Right ventricle myocardium inferior (tissue), 1 donor: ENCODE measurements around the gene IL17C. TPM values are rescaled to one million over a fixed set of nuclear protein-coding genes. Genes with fewer than 3 reads are reported as not detected.
"Not testable (repeated sequence)": the region's sequence is repeated elsewhere in the genome, so short reads cannot be mapped to it uniquely, and the experiment has no call there.

Source experiments
- ATAC-seq: fragments of 200-7000 bp; cut with Tn5 transposase; one replicate; pipeline ENCODE4 v1.9.1; 2020; ENCODE audit warnings: mild to moderate bottlenecking, moderate library complexity
- DNase-seq: peaks from one replicate; pipeline ENCODE4 v3.0.0; 2021; ENCODE audit errors: missing footprints
- intact Hi-C: fragments of 100-400 bp; cut with DNase I; formaldehyde crosslinking; loops from one replicate; pipeline ENCODE4 v1.11.0; 2022
- total RNA-seq: library from RNA; stranded (reverse); fragmentation: NEBNext Ultra II Directional; extraction: Animal tissue kit (Norgen Biotek cat#: 25700); gene quantifications from one replicate; pipeline ENCODE4 v1.2.1, GENCODE V29; 2021
- donor health status: DM: no; HTN: yes; CAD: no; lungs with severe emphysema.

The IL17C gene
- total RNA-seq, 1 donor from 2014 or later, result not detected

- intact Hi-C loops, result no loop called here
- ATAC-seq (peak; percentile 66), DNase-seq (no peak)
These were observed 32.9 kb upstream of the IL17C start for GRCh38 chr16:88605186-88606147.

GRCh38 chr16:88606148-88606757 is 32.1 kb upstream of the IL17C start:
- no peak for ATAC-seq
- intact Hi-C loops, result no loop called here
- no peak for DNase-seq

- DNase-seq (no peak), ATAC-seq (no peak)
- intact Hi-C loops, result no loop called here
These were observed 30.3 kb upstream of the IL17C start for GRCh38 chr16:88608076-88608475.

GRCh38 chr16:88609426-88609825 is 28.9 kb upstream of the IL17C start:
- DNase-seq, ATAC-seq, intact Hi-C loops: not testable (repeated sequence)

GRCh38 chr16:88610080-88610479 is 28.3 kb upstream of the IL17C start:
- ATAC-seq (no peak), DNase-seq (no peak)

GRCh38 chr16:88610909-88611812 is 27.2 kb upstream of the IL17C start:
- intact Hi-C loops, result no loop called here
- no peak for ATAC-seq
- DNase-seq, result no peak

More at GRCh38 chr16:88610080-88610479, 28.3 kb upstream of the IL17C start:
- intact Hi-C loops, result no loop called here

GRCh38 chr16:88613293-88613692 is 25.1 kb upstream of the IL17C start:
- no peak for DNase-seq
- no peak for ATAC-seq
- intact Hi-C loops, result no loop called here

GRCh38 chr16:88613911-88614817 is 24.2 kb upstream of the IL17C start:
- ATAC-seq (no peak), DNase-seq (no peak)
- intact Hi-C loops, result no loop called here

GRCh38 chr16:88614818-88615580 is 23.4 kb upstream of the IL17C start:
- intact Hi-C loops, result no loop called here
- ATAC-seq (no peak), DNase-seq (no peak)

GRCh38 chr16:88616320-88616719 is 22.1 kb upstream of the IL17C start:
- ATAC-seq, result no peak
- DNase-seq, result no peak
- intact Hi-C loops, result no loop called here

GRCh38 chr16:88616736-88617135 is 21.6 kb upstream of the IL17C start:
- intact Hi-C loops, result no loop called here
- no peak for DNase-seq
- no peak for ATAC-seq

GRCh38 chr16:88617268-88618031 is 20.9 kb upstream of the IL17C start:
- intact Hi-C loops, result no loop called here
- ATAC-seq, result no peak
- no peak for DNase-seq

GRCh38 chr16:88618182-88618955 is 20.0 kb upstream of the IL17C start:
- intact Hi-C loops, result no loop called here
- ATAC-seq, result peak; percentile 26
- no peak for DNase-seq

GRCh38 chr16:88618956-88619667 is 19.3 kb upstream of the IL17C start:
- ATAC-seq, result peak; percentile 40
- intact Hi-C loops, result no loop called here
- DNase-seq, result no peak
